Endodermal cell (in vitro differentiated cells): Measurements from ENCODE around the gene ABCA9. TPM values are rescaled to one million over a fixed set of nuclear protein-coding genes. Genes with fewer than 3 reads are reported as not detected.
"Not testable (repeated sequence)": the region's sequence is repeated elsewhere in the genome, so short reads cannot be mapped to it uniquely, and the experiment has no call there.

Source experiments
- DNase-seq: peaks from one replicate; pipeline ENCODE4 v3.0.0-alpha.2; 2017
- H3K27ac ChIP-seq: 2 replicates; pipeline ENCODE4 v1.5.1; 2013; ENCODE audit warnings: mild to moderate bottlenecking, low read depth, low read length, moderate library complexity
- H3K27me3 ChIP-seq: 2 replicates; pipeline ENCODE4 v1.6.1; 2013; ENCODE audit warnings: mild to moderate bottlenecking, low read length, moderate library complexity; ENCODE audit not compliant: insufficient read depth, control insufficient read depth, poor library complexity, severe bottlenecking
- H3K36me3 ChIP-seq: 2 replicates; pipeline ENCODE4 v1.7.0; 2013; ENCODE audit warnings: mild to moderate bottlenecking, low read length, moderate library complexity; ENCODE audit not compliant: control insufficient read depth, insufficient read depth
- H3K4me1 ChIP-seq: one replicate; pipeline ENCODE4 v1.7.0; 2013; ENCODE audit warnings: low read length; ENCODE audit not compliant: control insufficient read depth, insufficient read depth
- H3K4me3 ChIP-seq: 2 replicates; pipeline ENCODE4 v1.5.1; 2013; ENCODE audit warnings: mild to moderate bottlenecking, low read length, moderate library complexity
- H3K9ac ChIP-seq: 2 replicates; pipeline ENCODE4 v1.6.1; 2013; ENCODE audit warnings: mild to moderate bottlenecking, low read length, moderate library complexity; ENCODE audit not compliant: poor library complexity, severe bottlenecking; ENCODE audit errors: extremely low read depth
- H3K9me3 ChIP-seq: 2 replicates; pipeline ENCODE4 v1.6.1; 2013; ENCODE audit warnings: mild to moderate bottlenecking, low read length, moderate library complexity; ENCODE audit not compliant: control insufficient read depth
- H3K27ac Mint-ChIP-seq: 2 replicates; pipeline ENCODE4 v1.8.0; 2020; ENCODE audit warnings: mixed read lengths
- H3K27me3 Mint-ChIP-seq: 2 replicates; pipeline ENCODE4 v1.8.0; 2021; ENCODE audit warnings: mild to moderate bottlenecking, mixed read lengths; ENCODE audit not compliant: insufficient read depth
- H3K36me3 Mint-ChIP-seq: 2 replicates; pipeline ENCODE4 v1.8.0; 2020; ENCODE audit warnings: low read depth, mixed read lengths
- H3K4me1 Mint-ChIP-seq: 2 replicates; pipeline ENCODE4 v1.8.0; 2020; ENCODE audit warnings: mixed read lengths
- H3K4me3 Mint-ChIP-seq: 2 replicates; pipeline ENCODE4 v1.8.0; 2020; ENCODE audit warnings: mild to moderate bottlenecking, moderate library complexity, mixed read lengths
- H3K9me3 Mint-ChIP-seq: 2 replicates; pipeline ENCODE4 v1.8.0; 2020; ENCODE audit warnings: mild to moderate bottlenecking, mixed read lengths
- CTCF ChIP-seq: fragments of 200-600 bp; sonication (generic); conservative IDR thresholded peaks from 2 replicates; pipeline ENCODE4 v1.5.0; 2021; ENCODE audit warnings: antibody characterized with exemption, mild to moderate bottlenecking
- WGBS, 2 experiments: methylation state at CpG; one replicate each; pipeline versions ENCODE4 v1.1.5 to v1.1.7; 2013; ENCODE audit warnings: missing lambda C conversion rate in 2 of 2, mixed read lengths in 1 of 2; ENCODE audit not compliant: insufficient coverage in 1 of 2, insufficient read length in 1 of 2; 5-methylcytosine and 5-hydroxymethylcytosine counted together
- total RNA-seq, 2 donors: library from RNA; stranded (reverse); fragmentation: NEBNext Ultra II Directional in 1 of 2; extraction: Animal tissue kit (Norgen Biotek cat#: 25700) in 1 of 2; gene quantifications; 2 replicates in 1 of 2; 3 replicates in 1 of 2; pipeline ENCODE4 v1.2.1, GENCODE V29; 2021

ABCA9 gene
- total RNA-seq, 2 donors from 2014 or later: not detected

DNA sequence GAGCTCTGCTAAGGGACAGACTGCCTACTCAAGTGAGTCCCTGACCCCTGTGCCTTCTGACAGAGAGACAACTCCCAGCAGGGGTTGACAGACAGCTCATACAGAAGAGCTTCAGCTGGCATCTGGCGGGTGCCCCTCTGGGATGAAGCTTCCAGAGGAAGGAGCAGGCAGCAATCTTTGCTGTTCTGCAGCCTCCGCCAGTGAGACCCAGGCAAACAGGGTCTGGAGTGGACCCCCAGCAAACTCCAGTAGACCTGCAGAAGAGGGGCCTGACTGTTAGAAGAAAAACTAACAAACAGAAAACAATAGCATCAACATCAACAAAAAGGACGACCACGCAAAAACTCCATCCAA lies 10.5 kb upstream of the ABCA9 start:
- not testable (repeated sequence) for H3K27me3 ChIP-seq, H3K9me3 ChIP-seq, H3K27ac ChIP-seq, H3K4me1 ChIP-seq, H3K4me3 Mint-ChIP-seq, H3K27ac Mint-ChIP-seq, H3K4me3 ChIP-seq, H3K36me3 Mint-ChIP-seq, H3K9ac ChIP-seq, H3K36me3 ChIP-seq, H3K27me3 Mint-ChIP-seq
- Mint-ChIP-seq H3K4me1 (peaks cover 16% of the 10 kb centered on the region), H3K9me3 (peaks cover 13% of the 10 kb centered on the region)
- DNase-seq: peak; percentile 57
- WGBS, 2 experiments: 93% methylated on average over 2 to 4 of the region's 4 CpGs

DNA sequence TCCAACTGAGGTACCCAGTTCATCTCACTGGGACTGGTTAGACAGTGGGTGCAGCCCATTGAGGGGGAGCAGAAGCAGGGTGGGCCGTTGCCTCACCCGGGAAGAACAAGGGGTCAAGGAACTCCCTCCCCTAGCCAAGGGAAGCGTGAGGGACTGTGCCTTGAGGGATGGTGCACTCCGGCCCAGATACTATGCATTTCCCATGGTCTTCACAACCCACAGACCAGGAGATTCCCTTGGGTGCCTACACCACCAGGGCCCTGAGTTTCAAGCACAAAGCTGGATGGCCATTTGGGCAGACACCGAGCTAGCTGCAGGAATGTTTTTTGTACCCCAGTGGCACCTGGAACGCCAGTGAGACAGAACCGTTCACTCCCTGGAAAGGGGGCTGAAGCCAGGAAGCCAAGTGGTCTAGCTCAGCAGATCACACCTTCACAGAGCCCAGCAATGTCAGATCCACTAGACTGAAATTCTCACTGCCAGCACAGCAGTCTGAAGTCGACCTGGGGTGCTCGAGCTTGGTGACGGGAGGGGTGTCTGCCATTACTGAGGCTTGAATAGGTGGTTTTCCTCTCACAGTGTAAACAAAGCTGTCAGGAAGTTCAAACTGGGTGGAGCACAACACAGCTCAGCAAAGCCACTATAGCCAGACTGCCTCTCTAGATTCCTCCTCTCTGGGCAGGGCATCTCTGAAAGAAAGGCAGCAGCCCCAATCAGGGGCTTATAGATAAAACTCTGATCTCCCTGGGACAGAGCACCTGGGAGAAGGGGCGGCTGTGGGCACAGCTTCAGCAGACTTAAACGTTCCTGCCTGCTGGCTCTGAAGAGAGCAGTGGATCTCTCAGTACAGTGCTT lies 9.9 kb upstream of the ABCA9 start:
- not testable (repeated sequence) for H3K36me3 Mint-ChIP-seq, H3K27ac ChIP-seq, H3K27me3 Mint-ChIP-seq, H3K36me3 ChIP-seq, H3K4me1 ChIP-seq, H3K9ac ChIP-seq, H3K9me3 Mint-ChIP-seq, H3K4me3 ChIP-seq, H3K27me3 ChIP-seq, H3K4me3 Mint-ChIP-seq, H3K27ac Mint-ChIP-seq, H3K9me3 ChIP-seq
- peaks cover 16% of the 10 kb centered on the region for H3K4me1 Mint-ChIP-seq
- peak; percentile 58 for DNase-seq
- 72 to 78% methylated on average over 5 to 12 of the region's 12 CpGs for WGBS, 2 experiments

- Mint-ChIP-seq H3K27ac (no peak overlapping the region), H3K4me3 (no peak overlapping the region)
- no peak for TF ChIP-seq CTCF
Measured at GRCh38 chr17:69069226-69069750, 8.6 kb upstream of the ABCA9 start.

GRCh38 chr17:69067274-69068047 lies 6.7 kb upstream of the ABCA9 start:
- Histone ChIP-seq H3K9ac (no peak overlapping the region), H3K9me3 (no peaks in the 10 kb centered on the region), H3K4me3 (no peak overlapping the region), H3K27ac (no peak overlapping the region), H3K27me3 (peaks cover 5% of the 10 kb centered on the region), H3K4me1 (no peaks in the 10 kb centered on the region), H3K36me3 (no peaks in the 10 kb centered on the region)
- Mint-ChIP-seq H3K27me3 (peaks cover 2% of the 10 kb centered on the region), H3K4me3 (no peak overlapping the region), H3K27ac (no peak overlapping the region), H3K9me3 (no peaks in the 10 kb centered on the region), H3K36me3 (no peaks in the 10 kb centered on the region), H3K4me1 (peaks cover 13% of the 10 kb centered on the region)
- WGBS, 2 experiments: 91 to 98% methylated on average over 4 of the region's 4 CpGs
- TF ChIP-seq CTCF: peak; percentile 38
- DNase-seq: peak; percentile 64

More at GRCh38 chr17:69069226-69069750, 8.6 kb upstream of the ABCA9 start:
- no peak overlapping the region for H3K4me3 ChIP-seq
- Mint-ChIP-seq H3K4me1 (peaks cover 16% of the 10 kb centered on the region), H3K9me3 (peaks cover 7% of the 10 kb centered on the region), H3K36me3 (no peaks in the 10 kb centered on the region), H3K27me3 (no peaks in the 10 kb centered on the region)
- no peaks in the 10 kb centered on the region for H3K36me3 ChIP-seq
- WGBS, 2 experiments: 87 to 100% methylated on average over 2 to 5 of the region's 5 CpGs
- H3K27ac ChIP-seq: no peak overlapping the region
- no peaks in the 10 kb centered on the region for H3K9me3 ChIP-seq
- DNase-seq: no peak
- H3K9ac ChIP-seq: no peak overlapping the region
- no peaks in the 10 kb centered on the region for H3K4me1 ChIP-seq
- H3K27me3 ChIP-seq: no peaks in the 10 kb centered on the region
